Uterus (tissue), 2 donors: ENCODE results near the gene DMRT3.

Source experiments
- CTCF ChIP-seq, 4 experiments: fragments of 200-600 bp in 2 of 4; fragments of 450-650 bp in 2 of 4; sonication (generic) in 2 of 4; IDR thresholded peaks; one replicate each; pipeline ENCODE4 v1.5.1; 2016 to 2019; ENCODE audit warnings: antibody characterized with exemption in 4 of 4, mild to moderate bottlenecking in 2 of 4, moderate library complexity in 1 of 4
- POLR2A ChIP-seq, 2 donors: fragments of 450-650 bp; IDR thresholded peaks; one replicate each; pipeline ENCODE4 v1.6.1; 2016; ENCODE audit warnings: antibody characterized with exemption in 2 of 2, mild to moderate bottlenecking in 1 of 2, moderate library complexity in 1 of 2

GRCh38 chr9:974996-975739 lies 1.3 kb upstream of the DMRT3 start:
- TF ChIP-seq POLR2A (IDR thresholded peaks at IDR 0.05) (no peak), CTCF (IDR thresholded peaks at IDR 0.05) (no peak)
